IMR-90 (cell line): Measurements from ENCODE around the gene TMED8. TPM values are rescaled to one million over a fixed set of nuclear protein-coding genes. Genes with fewer than 3 reads are reported as not detected.

Experiments used
- ATAC-seq: fragments of 200-7000 bp; cut with Tn5 transposase; 2 replicates; pipeline ENCODE4 v1.9.1; 2020; ENCODE audit warnings: low read depth, mild to moderate bottlenecking, moderate library complexity
- BruUV-seq: library from RNA; stranded (reverse); fragments of 400-500 nt; replicated peaks from 2 replicates; lab custom pipeline; 2021; lab: Mats Ljungman, UMichigan
- CTCF ChIA-PET: fragments of 300-600 bp; formaldehyde crosslinking; extraction: SDS; loops from one replicate; lab custom pipeline; 2021; ENCODE audit warnings: antibody characterized with exemption; lab: Yijun Ruan, JAX
- POLR2A ChIA-PET: fragments of 300-600 bp; sonication (Branson Sonifier 250); formaldehyde crosslinking; loops from one replicate; lab custom pipeline; 2022; ENCODE audit warnings: antibody characterized with exemption; ENCODE audit not compliant: unreplicated experiment; lab: Charles Lee
- DNase-seq: peaks from one replicate; pipeline ENCODE4 v3.0.0; 2013
- H2AFZ ChIP-seq: replicated peaks from 2 replicates; pipeline ENCODE3; 2013; ENCODE audit warnings: low read length, mild to moderate bottlenecking; ENCODE audit not compliant: poor library complexity
- H2AK5ac ChIP-seq: 2 replicates; pipeline ENCODE4 v1.6.1; 2013; ENCODE audit warnings: low read depth, low read length, inconsistent platforms
- H2AK9ac ChIP-seq: replicated peaks from 2 replicates; pipeline ENCODE3; 2013; ENCODE audit warnings: mild to moderate bottlenecking, low read depth, low read length, moderate library complexity; ENCODE audit not compliant: poor library complexity
- H2BK120ac ChIP-seq: 2 replicates; pipeline ENCODE4 v1.6.1; 2013; ENCODE audit warnings: low read depth, low read length, inconsistent platforms
- H2BK15ac ChIP-seq: 3 replicates; pipeline ENCODE4 v1.6.1; 2013; ENCODE audit warnings: low read depth, low read length, inconsistent platforms
- H2BK20ac ChIP-seq: 2 replicates; pipeline ENCODE4 v1.6.1; 2013; ENCODE audit warnings: low read depth, mild to moderate bottlenecking, inconsistent platforms, low read length, moderate library complexity
- H2BK5ac ChIP-seq: 2 replicates; pipeline ENCODE4 v1.6.1; 2013; ENCODE audit warnings: mild to moderate bottlenecking, low read depth, low read length, inconsistent platforms; ENCODE audit not compliant: poor library complexity, severe bottlenecking
- H3K14ac ChIP-seq: replicated peaks from 2 replicates; pipeline ENCODE4 v1.6.1; 2013; ENCODE audit warnings: low read depth, low read length, inconsistent platforms
- H3K18ac ChIP-seq: 2 replicates; pipeline ENCODE4 v1.6.1; 2013; ENCODE audit warnings: low read depth, low read length, control low read depth
- H3K23ac ChIP-seq: 2 replicates; pipeline ENCODE4 v1.6.1; 2013; ENCODE audit warnings: low read depth, low read length, inconsistent platforms
- H3K27ac ChIP-seq: 2 replicates; pipeline ENCODE4 v1.5.1; 2013; ENCODE audit warnings: mild to moderate bottlenecking, control low read depth, low read length; ENCODE audit not compliant: insufficient read depth
- H3K27me3 ChIP-seq: 2 replicates; pipeline ENCODE4 v1.6.1; 2013; ENCODE audit warnings: low read length; ENCODE audit not compliant: control insufficient read depth, insufficient read depth
- H3K36me3 ChIP-seq: 2 replicates; pipeline ENCODE4 v1.6.1; 2013; ENCODE audit warnings: low read length, mixed read lengths; ENCODE audit not compliant: control insufficient read depth, insufficient read depth
- H3K4ac ChIP-seq: 2 replicates; pipeline ENCODE4 v1.6.1; 2013; ENCODE audit warnings: low read depth, low read length, inconsistent platforms
- H3K4me1 ChIP-seq: 2 replicates; pipeline ENCODE4 v1.6.1; 2013; ENCODE audit warnings: low read length, mixed read lengths; ENCODE audit not compliant: control insufficient read depth, insufficient read depth
- H3K4me2 ChIP-seq: 2 replicates; pipeline ENCODE4 v1.6.1; 2013; ENCODE audit warnings: low read depth, mild to moderate bottlenecking, control low read depth, low read length, moderate library complexity
- H3K4me3 ChIP-seq: 2 replicates; pipeline ENCODE4 v1.5.1; 2013; ENCODE audit warnings: low read depth, mild to moderate bottlenecking, control low read depth, low read length, moderate library complexity; ENCODE audit not compliant: insufficient read depth
- H3K56ac ChIP-seq: 2 replicates; pipeline ENCODE4 v1.6.1; 2013; ENCODE audit warnings: low read length, inconsistent platforms; ENCODE audit not compliant: insufficient read depth; ENCODE audit errors: extremely low read depth
- H3K79me1 ChIP-seq, 2 experiments: 2 replicates each; pipeline ENCODE4 v1.6.1; 2013; ENCODE audit warnings: low read length in 2 of 2, inconsistent platforms in 1 of 2, low read depth in 1 of 2
- H3K9ac ChIP-seq: 2 replicates; pipeline ENCODE4 v1.6.1; 2013; ENCODE audit warnings: low read depth, low read length, control low read depth
- H3K9me1 ChIP-seq: 2 replicates; pipeline ENCODE4 v1.6.1; 2013; ENCODE audit warnings: low read length, inconsistent platforms; ENCODE audit not compliant: insufficient read depth
- H3K9me3 ChIP-seq: 2 replicates; pipeline ENCODE4 v1.6.1; 2013; ENCODE audit warnings: low read length; ENCODE audit not compliant: control insufficient read depth, insufficient read depth
- H4K20me1 ChIP-seq: 2 replicates; pipeline ENCODE4 v1.6.1; 2013; ENCODE audit warnings: low read length, inconsistent platforms; ENCODE audit not compliant: insufficient read depth
- H4K5ac ChIP-seq: 2 replicates; pipeline ENCODE4 v1.6.1; 2013; ENCODE audit warnings: mild to moderate bottlenecking, low read depth, low read length, control low read depth
- H4K8ac ChIP-seq, 2 experiments: 2 replicates each; pipeline ENCODE4 v1.6.1; 2013; ENCODE audit warnings: low read depth in 2 of 2, low read length in 2 of 2, control low read depth in 1 of 2, inconsistent platforms in 1 of 2
- H4K91ac ChIP-seq: 2 replicates; pipeline ENCODE4 v1.6.1; 2013; ENCODE audit warnings: low read depth, low read length, inconsistent platforms; ENCODE audit not compliant: insufficient read depth
- BHLHE40 ChIP-seq: fragments of 150-350 bp; IDR thresholded peaks from 2 replicates; pipeline ENCODE4 v1.6.1; 2016; ENCODE audit warnings: mild to moderate bottlenecking, low read depth, low read length
- CEBPB ChIP-seq: IDR thresholded peaks from 2 replicates; pipeline ENCODE4 v1.6.1; 2012; ENCODE audit warnings: low read depth, low read length, improper control_type of control experiment
- ELK1 ChIP-seq: fragments of 150-350 bp; IDR thresholded peaks from 2 replicates; pipeline ENCODE4 v1.6.1; 2016; ENCODE audit warnings: low read depth, mild to moderate bottlenecking, low read length, moderate library complexity, borderline replicate concordance
- FOS ChIP-seq: fragments of 150-350 bp; IDR thresholded peaks from 2 replicates; pipeline ENCODE4 v1.6.1; 2016; ENCODE audit warnings: low read depth, low read length
- MAZ ChIP-seq: IDR thresholded peaks from 2 replicates; pipeline ENCODE4 v1.6.1; 2012; ENCODE audit warnings: low read depth, mild to moderate bottlenecking, low read length, improper control_type of control experiment, moderate library complexity, borderline replicate concordance
- MXI1 ChIP-seq: IDR thresholded peaks from 2 replicates; pipeline ENCODE4 v1.6.1; 2012; ENCODE audit warnings: low read depth, mild to moderate bottlenecking, low read length, moderate library complexity, borderline replicate concordance
- NFE2L2 ChIP-seq: fragments of 150-350 bp; IDR thresholded peaks from 2 replicates; pipeline ENCODE4 v1.6.1; 2016; ENCODE audit warnings: low read depth, mild to moderate bottlenecking, low read length
- POLR2A ChIP-seq: IDR thresholded peaks from 2 replicates; pipeline ENCODE4 v1.6.1; 2012; ENCODE audit warnings: mild to moderate bottlenecking, low read depth, low read length
- RAD21 ChIP-seq: IDR thresholded peaks from 2 replicates; pipeline ENCODE4 v1.6.1; 2012; ENCODE audit warnings: low read length, improper control_type of control experiment
- RFX5 ChIP-seq: IDR thresholded peaks from 2 replicates; pipeline ENCODE4 v1.8.0; 2012; ENCODE audit warnings: low read depth, mild to moderate bottlenecking, low read length, moderate library complexity
- SMC3 ChIP-seq: fragments of 150-350 bp; IDR thresholded peaks from 2 replicates; pipeline ENCODE4 v1.6.1; 2016; ENCODE audit warnings: low read depth, mild to moderate bottlenecking, antibody characterized with exemption, low read length, moderate library complexity
- WGBS, 2 experiments: methylation state at CpG; one replicate each; pipeline versions ENCODE4 v1.1.5 to v1.1.7; 2013; ENCODE audit warnings: missing lambda C conversion rate in 2 of 2; ENCODE audit not compliant: insufficient read length in 1 of 2; ENCODE audit errors: extremely low coverage in 2 of 2; 5-methylcytosine and 5-hydroxymethylcytosine counted together
- dilution Hi-C: fragments of 300-500 bp; cut with HindIII; formaldehyde crosslinking; loops from one replicate; pipeline ENCODE4 v1.14.3; 2018; ENCODE audit warnings: low sequenced_read_pairs; ENCODE audit not compliant: unreplicated experiment
- in situ Hi-C: fragments of 300-500 bp; cut with MboI; formaldehyde crosslinking; loops from 3 replicates; pipeline ENCODE4 v1.14.3; 2019; ENCODE audit warnings: low sequenced_read_pairs, inconsistent platforms, mixed read lengths
- intact Hi-C: fragments of 100-400 bp; cut with micrococcal nuclease; formaldehyde crosslinking; loops from 2 replicates; pipeline ENCODE4 v1.10.0; 2022
- polyA plus RNA-seq, 3 experiments: library from polyadenylated mRNA; depleted of rRNA; stranded (reverse); fragments of >200 nt; gene quantifications; 2 replicates each; pipeline ENCODE4 v1.2.3, GENCODE V29; 2012; ENCODE audit warnings: low replicate concordance in 1 of 3
- total RNA-seq: library from RNA; depleted of rRNA; stranded (reverse); fragments of >200 nt; gene quantifications from 2 replicates; pipeline ENCODE4 v1.2.3, GENCODE V29; 2012
- TF ChIP-seq, protein P1 (sequence below): conservative IDR thresholded peaks from 2 replicates; pipeline ENCODE4 v1.5.1; 2012; ENCODE audit warnings: mild to moderate bottlenecking, low read depth, low read length, improper control_type of control experiment

Gene TMED8
- total and polyA plus RNA-seq, 2 of the 4 experiments (the other 2 are of a cell fraction): 2.2 to 5.0 TPM

GRCh38 chr14:77390188-77390587 is 13.3 kb upstream of the TMED8 start:
- Histone ChIP-seq H2BK20ac (no peak overlapping the region), H3K4me3 (no peak overlapping the region), H3K4me2 (no peak overlapping the region), H3K9me3 (no peaks in the 10 kb centered on the region), H4K91ac (no peak overlapping the region), H3K4me1 (no peaks in the 10 kb centered on the region), H3K18ac (no peak overlapping the region), H2BK120ac (no peak overlapping the region), H3K56ac (no peak overlapping the region), H2AK9ac (no peak overlapping the region), H2AK5ac (no peak overlapping the region), H3K27me3 (no peaks in the 10 kb centered on the region; the same call in 1 of the 2 replicates), H3K36me3 (no peaks in the 10 kb centered on the region), H4K20me1 (no peaks in the 10 kb centered on the region), H2BK15ac (no peak overlapping the region), H2BK5ac (no peak overlapping the region), H3K14ac (no peak overlapping the region), H4K8ac (no peak overlapping the region), H3K9ac (no peak overlapping the region), H3K23ac (no peak overlapping the region), H3K9me1 (no peaks in the 10 kb centered on the region), H3K4ac (no peak overlapping the region), H3K27ac (no peak overlapping the region), H3K79me1 (no peaks in the 10 kb centered on the region), H2AFZ (no peak overlapping the region), H4K5ac (no peak overlapping the region)
- no CpG with 5 or more reads among the region's 4 CpGs for WGBS, 2 experiments
- no peak for DNase-seq
- ATAC-seq: no peak
- dilution Hi-C loops: no loop called here
- TF ChIP-seq NFE2L2 (no peak), MAZ (no peak), RFX5 (no peak), POLR2A (no peak), SMC3 (no peak), FOS (no peak), RAD21 (no peak), CEBPB (no peak), BHLHE40 (no peak), MXI1 (no peak), ELK1 (no peak)
- TF ChIP-seq, protein P1, sequence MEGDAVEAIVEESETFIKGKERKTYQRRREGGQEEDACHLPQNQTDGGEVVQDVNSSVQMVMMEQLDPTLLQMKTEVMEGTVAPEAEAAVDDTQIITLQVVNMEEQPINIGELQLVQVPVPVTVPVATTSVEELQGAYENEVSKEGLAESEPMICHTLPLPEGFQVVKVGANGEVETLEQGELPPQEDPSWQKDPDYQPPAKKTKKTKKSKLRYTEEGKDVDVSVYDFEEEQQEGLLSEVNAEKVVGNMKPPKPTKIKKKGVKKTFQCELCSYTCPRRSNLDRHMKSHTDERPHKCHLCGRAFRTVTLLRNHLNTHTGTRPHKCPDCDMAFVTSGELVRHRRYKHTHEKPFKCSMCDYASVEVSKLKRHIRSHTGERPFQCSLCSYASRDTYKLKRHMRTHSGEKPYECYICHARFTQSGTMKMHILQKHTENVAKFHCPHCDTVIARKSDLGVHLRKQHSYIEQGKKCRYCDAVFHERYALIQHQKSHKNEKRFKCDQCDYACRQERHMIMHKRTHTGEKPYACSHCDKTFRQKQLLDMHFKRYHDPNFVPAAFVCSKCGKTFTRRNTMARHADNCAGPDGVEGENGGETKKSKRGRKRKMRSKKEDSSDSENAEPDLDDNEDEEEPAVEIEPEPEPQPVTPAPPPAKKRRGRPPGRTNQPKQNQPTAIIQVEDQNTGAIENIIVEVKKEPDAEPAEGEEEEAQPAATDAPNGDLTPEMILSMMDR: no peak
- POLR2A ChIA-PET: no interaction called here
- CTCF ChIA-PET: interaction anchor here (1.0 kb wide), 1 partner anchor 11 kb away, joined by 3 read pairs; no protein-coding TSS in a partner anchor
- BruUV-seq: no TSS peak
- intact Hi-C loops: no loop called here
- in situ Hi-C loops: no loop called here
